Ectodermal cell (in vitro differentiated cells): ENCODE results near the gene ADAMTSL3.

Source experiments
- H3K27ac ChIP-seq: 2 replicates; pipeline ENCODE4 v1.7.0; 2013; ENCODE audit warnings: mild to moderate bottlenecking, low read depth, low read length; ENCODE audit not compliant: insufficient read depth, poor library complexity, severe bottlenecking
- H3K27me3 ChIP-seq: 2 replicates; pipeline ENCODE4 v1.7.0; 2013; ENCODE audit warnings: mild to moderate bottlenecking, low read length; ENCODE audit not compliant: insufficient read depth, control insufficient read depth, poor library complexity, severe bottlenecking
- H3K36me3 ChIP-seq: one replicate; pipeline ENCODE4 v1.7.0; 2013; ENCODE audit warnings: low read length; ENCODE audit not compliant: control insufficient read depth, insufficient read depth
- H3K4me1 ChIP-seq: one replicate; pipeline ENCODE4 v1.7.0; 2013; ENCODE audit warnings: low read length; ENCODE audit not compliant: control insufficient read depth, insufficient read depth
- H3K4me3 ChIP-seq: 2 replicates; pipeline ENCODE4 v1.7.0; 2013; ENCODE audit warnings: low read depth, low read length, control low read depth; ENCODE audit not compliant: insufficient read depth
- H3K9me3 ChIP-seq: 2 replicates; pipeline ENCODE4 v1.7.0; 2013; ENCODE audit warnings: mild to moderate bottlenecking, low read length, moderate library complexity; ENCODE audit not compliant: control insufficient read depth
- WGBS, 2 experiments: methylation state at CpG; one replicate each; pipeline ENCODE4 v1.1.7; 2013; ENCODE audit warnings: missing lambda C conversion rate in 2 of 2; 5-methylcytosine and 5-hydroxymethylcytosine counted together

ADAMTSL3 gene

DNA sequence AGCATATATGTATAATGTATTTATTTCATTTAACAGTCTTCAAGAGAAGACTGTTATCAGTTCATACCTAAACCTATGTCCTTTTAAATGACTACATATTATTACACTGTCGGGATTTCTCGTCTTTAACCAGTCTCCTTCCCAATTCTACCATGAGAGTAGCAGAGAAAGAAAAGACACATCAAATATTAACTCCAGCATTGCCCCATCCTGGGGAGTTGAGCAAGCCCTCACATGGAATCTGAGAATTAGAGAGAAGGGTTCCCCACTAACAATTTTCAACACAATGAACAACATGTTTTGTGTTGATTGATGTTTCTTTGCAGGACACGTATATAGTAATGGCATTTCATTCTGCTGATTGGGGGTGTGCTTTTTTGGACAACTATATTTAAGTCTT is 257.4 kb downstream of the ADAMTSL3 start:
- Histone ChIP-seq H3K36me3 (no peaks in the 10 kb centered on the region), H3K4me1 (no peaks in the 10 kb centered on the region), H3K27ac (no peak overlapping the region), H3K27me3 (no peaks in the 10 kb centered on the region), H3K9me3 (no peaks in the 10 kb centered on the region), H3K4me3 (no peak overlapping the region)
- 80 to 89% methylated on average over 3 of the region's 3 CpGs for WGBS, 2 experiments

DNA sequence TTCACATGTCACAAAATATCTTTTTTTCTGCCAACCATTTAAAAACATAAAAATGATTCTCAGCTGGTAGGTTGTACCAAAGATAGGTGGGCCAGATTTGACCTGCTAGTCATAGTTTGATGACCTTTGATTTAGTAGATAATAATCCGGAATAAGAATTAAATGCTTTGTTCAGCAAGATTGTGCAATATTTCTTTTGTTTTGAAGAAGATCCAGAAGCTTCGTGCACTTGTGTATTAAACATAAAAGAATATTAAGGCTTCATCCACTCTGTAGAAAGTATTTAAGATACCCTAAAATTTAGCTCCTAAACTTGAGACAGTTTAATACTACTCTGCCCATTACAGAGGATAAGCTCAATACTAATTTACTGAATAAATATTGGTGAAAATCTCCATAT is 258.4 kb downstream of the ADAMTSL3 start:
- H3K4me1 ChIP-seq, result no peaks in the 10 kb centered on the region
- 91 to 92% methylated on average over 2 of the region's 2 CpGs for WGBS, 2 experiments
- no peak overlapping the region for H3K4me3 ChIP-seq
- no peaks in the 10 kb centered on the region for H3K9me3 ChIP-seq
- no peak overlapping the region for H3K27ac ChIP-seq
- no peaks in the 10 kb centered on the region for H3K27me3 ChIP-seq
- no peaks in the 10 kb centered on the region for H3K36me3 ChIP-seq

DNA sequence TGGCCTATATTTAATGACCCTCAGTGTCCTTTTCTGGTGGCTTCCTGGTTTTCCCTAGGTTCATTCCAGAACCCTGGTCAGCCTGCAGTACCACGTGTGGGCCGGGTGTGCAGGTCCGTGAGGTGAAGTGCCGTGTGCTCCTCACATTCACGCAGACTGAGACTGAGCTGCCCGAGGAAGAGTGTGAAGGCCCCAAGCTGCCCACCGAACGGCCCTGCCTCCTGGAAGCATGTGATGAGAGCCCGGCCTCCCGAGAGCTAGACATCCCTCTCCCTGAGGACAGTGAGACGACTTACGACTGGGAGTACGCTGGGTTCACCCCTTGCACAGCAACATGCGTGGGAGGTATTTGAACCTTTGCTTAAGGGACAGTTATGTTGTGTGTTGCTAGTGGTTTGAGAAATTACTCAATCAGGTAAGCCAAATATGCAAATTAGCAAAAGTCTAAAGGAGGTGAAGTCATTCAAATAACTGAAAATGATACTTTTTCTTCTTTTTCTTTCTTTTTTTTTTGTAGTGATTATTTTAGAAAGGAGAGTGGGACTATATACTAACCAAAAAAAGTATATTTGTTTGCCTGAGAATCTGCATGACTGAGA is 259.2 kb downstream of the ADAMTSL3 start:
- no peak overlapping the region for H3K4me3 ChIP-seq
- no peaks in the 10 kb centered on the region for H3K36me3 ChIP-seq
- H3K27me3 ChIP-seq, result no peaks in the 10 kb centered on the region
- WGBS, 2 experiments, result 86 to 91% methylated on average over 14 of the region's 14 CpGs
- H3K27ac ChIP-seq, result no peak overlapping the region
- no peaks in the 10 kb centered on the region for H3K9me3 ChIP-seq
- no peaks in the 10 kb centered on the region for H3K4me1 ChIP-seq

DNA sequence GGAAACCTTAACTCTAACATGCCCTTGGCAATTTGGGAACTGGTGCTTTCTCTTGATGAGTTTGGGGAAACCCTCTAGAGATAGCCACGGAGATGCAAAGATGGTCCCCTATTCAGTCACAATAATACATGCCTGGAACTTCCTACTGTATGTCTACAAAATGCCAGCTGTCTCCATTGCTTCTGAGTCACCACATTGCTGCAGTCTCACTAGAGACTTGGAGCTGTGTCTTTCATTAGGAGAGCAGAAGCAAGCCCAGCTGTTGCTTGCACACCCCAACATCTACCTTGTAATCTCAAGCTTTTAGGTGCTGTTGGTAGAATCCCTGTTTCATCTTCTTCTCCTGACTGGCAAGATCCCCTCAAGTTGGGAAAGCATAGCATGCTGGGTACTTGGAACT is 261.0 kb downstream of the ADAMTSL3 start:
- Histone ChIP-seq H3K27me3 (no peaks in the 10 kb centered on the region), H3K36me3 (no peaks in the 10 kb centered on the region), H3K9me3 (no peaks in the 10 kb centered on the region), H3K27ac (no peak overlapping the region), H3K4me3 (no peak overlapping the region), H3K4me1 (no peaks in the 10 kb centered on the region)
- 81 to 88% methylated on average over 1 of the region's 1 CpG for WGBS, 2 experiments

DNA sequence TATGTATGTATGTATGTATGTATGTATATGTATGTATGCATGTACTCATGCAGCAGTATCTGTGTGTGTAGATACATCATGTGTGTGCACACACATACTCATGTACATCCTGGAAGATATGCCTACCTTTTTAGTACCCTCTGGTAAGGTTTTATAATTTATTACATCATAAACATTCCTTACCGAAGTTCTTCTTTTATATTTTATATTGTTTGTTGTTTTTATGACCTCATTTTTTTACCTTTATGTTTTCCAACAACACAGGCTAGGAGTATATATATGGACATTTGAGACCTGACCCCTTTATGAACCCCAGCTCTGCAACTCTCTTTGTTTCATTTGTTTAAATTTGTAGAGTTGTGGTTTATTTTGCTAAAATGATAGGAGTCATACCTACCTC is 263.5 kb downstream of the ADAMTSL3 start:
- H3K9me3 ChIP-seq, result no peaks in the 10 kb centered on the region
- H3K4me3 ChIP-seq, result no peak overlapping the region
- H3K27me3 ChIP-seq, result no peaks in the 10 kb centered on the region
- no peaks in the 10 kb centered on the region for H3K4me1 ChIP-seq
- no CpG with 5 or more reads among the region's 1 CpG for WGBS, 2 experiments
- no peaks in the 10 kb centered on the region for H3K36me3 ChIP-seq
- no peak overlapping the region for H3K27ac ChIP-seq

DNA sequence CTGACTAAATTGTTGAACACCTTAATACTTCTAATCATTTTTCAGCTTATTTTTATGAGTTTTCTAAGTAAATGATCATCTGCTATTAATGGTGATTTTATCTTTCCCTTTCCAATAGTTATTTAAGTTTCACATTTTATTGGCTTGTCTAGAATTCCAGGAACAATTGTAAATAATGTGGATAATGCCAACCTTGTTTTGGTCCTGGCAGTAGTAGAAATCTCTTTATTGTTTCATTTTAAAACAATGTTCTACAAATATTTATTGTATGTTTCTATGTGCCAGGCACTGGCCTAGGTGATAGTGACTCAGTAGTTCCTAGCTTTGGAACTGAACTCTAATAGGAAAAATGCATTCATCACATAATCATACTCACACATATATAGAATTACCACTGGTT is 264.1 kb downstream of the ADAMTSL3 start:
- Histone ChIP-seq H3K4me1 (no peaks in the 10 kb centered on the region), H3K36me3 (no peaks in the 10 kb centered on the region), H3K27ac (no peak overlapping the region), H3K9me3 (no peaks in the 10 kb centered on the region), H3K4me3 (no peak overlapping the region), H3K27me3 (no peaks in the 10 kb centered on the region)

DNA sequence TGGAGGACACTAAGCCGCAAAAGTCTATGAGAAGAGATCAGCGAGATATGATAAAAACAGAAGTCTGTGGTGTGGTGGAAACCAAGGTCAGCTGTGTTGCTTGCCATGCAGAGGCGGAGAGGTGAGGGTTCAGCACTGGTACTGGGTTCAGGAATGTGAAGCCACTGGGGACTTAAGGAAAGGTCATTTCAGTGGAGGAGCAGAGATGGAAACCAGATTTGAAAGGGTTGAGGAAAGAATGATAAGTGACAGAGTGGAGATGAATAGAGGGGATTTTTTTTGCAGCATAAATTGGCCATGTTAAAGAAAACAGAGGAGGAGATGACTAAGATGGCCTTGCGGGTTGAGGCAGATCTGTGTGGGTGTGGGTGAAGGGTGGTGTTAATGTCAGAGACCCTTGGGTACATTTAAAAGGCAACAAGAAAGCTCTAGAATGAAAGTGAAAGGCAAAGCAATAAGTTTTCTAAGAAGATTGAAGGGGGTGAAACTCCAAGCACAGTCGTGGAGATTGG is 265.5 kb downstream of the ADAMTSL3 start:
- 94 to 97% methylated on average over 5 of the region's 5 CpGs for WGBS, 2 experiments

DNA sequence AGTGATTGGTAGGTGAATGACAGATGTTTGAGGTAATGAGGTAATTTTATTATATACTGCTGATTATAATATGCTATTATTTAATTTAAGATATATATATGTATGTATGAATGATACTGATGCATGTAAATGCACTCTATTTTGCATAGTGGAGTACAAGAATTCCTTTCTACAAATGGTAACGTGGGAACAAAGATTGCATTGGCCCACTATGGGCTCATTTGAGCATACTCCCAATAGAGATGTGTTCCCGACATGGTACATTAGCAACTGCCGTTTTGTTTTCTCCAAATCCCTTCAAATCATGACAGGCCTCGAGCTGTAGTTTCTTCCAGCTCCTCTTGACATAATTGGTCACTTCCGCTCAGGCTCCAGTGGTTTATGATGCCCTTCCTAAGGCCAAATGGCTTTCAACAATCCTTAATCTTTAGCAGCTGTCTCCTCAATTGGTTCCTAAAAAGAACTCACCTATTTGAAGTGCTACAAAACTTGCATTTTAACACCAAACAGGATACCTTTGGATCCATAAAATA is 266.1 kb downstream of the ADAMTSL3 start:
- Histone ChIP-seq H3K9me3 (no peaks in the 10 kb centered on the region), H3K27ac (no peak overlapping the region), H3K27me3 (no peaks in the 10 kb centered on the region), H3K36me3 (no peaks in the 10 kb centered on the region), H3K4me1 (no peaks in the 10 kb centered on the region), H3K4me3 (no peak overlapping the region)
- WGBS, 2 experiments, result 89% methylated on average over 5 of the region's 5 CpGs

More for the DNA sequence above, 265.5 kb downstream of the ADAMTSL3 start:
- H3K27me3 ChIP-seq, result no peaks in the 10 kb centered on the region
- no peak overlapping the region for H3K4me3 ChIP-seq
- H3K4me1 ChIP-seq, result no peaks in the 10 kb centered on the region
- no peaks in the 10 kb centered on the region for H3K36me3 ChIP-seq
- no peaks in the 10 kb centered on the region for H3K9me3 ChIP-seq
- no peak overlapping the region for H3K27ac ChIP-seq

DNA sequence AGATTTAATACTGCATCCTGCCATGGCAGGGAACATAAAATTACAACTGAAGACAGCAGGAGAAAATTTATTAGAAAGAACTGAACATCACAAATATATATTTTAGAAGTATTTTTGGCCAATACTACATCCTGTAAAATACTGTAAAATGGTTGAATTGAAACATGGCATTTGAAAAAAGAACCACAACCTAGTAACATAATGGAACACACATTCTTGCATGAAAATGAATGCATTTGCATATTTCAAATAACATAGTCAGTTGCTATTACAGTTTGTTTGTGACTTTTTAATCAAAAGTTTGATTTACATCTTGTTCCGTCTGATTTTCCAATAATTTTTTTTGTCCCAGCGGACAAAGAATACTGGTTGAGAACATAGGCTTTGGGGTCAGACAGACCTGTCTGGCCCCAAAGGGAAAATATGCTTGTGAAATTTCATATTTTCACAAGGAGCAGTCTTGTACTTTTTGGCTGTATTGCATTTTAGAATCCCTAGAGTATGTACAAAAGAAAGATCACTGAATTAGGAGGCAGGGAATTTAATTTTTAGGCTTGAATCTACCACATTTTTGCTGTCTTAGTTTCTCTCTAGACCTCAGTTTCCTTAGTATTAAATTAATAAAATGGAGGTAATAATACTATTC is 268.8 kb downstream of the ADAMTSL3 start:
- WGBS, 2 experiments, result 87 to 97% methylated on average over 2 of the region's 2 CpGs
- no peaks in the 10 kb centered on the region for H3K9me3 ChIP-seq

DNA sequence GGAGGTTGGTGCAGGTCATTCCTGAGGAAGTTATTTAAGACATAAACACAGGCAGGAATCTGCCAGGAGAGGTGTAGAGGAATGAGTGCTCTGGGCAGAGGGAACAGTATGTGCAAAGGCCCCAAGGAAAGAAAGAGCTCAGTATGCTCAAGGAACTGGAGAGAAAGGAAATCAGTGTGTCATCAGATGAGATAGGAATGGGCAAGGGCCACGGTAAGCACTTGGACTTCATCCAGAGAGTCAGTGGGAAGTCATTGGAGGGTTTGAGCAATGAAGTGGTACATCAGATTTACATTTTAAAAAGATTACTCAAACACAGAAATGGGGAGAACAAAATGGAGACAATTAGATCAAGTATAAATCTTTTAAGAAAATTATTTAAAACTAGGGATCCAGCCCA is 272.2 kb downstream of the ADAMTSL3 start:
- H3K4me3 ChIP-seq, result no peak overlapping the region
- no peaks in the 10 kb centered on the region for H3K4me1 ChIP-seq
- H3K9me3 ChIP-seq, result no peaks in the 10 kb centered on the region
- no peak overlapping the region for H3K27ac ChIP-seq
- no peaks in the 10 kb centered on the region for H3K27me3 ChIP-seq
- no peaks in the 10 kb centered on the region for H3K36me3 ChIP-seq
- WGBS, 2 experiments, result 93 to 100% methylated on average over 1 of the region's 1 CpG

More for the DNA sequence above, 268.8 kb downstream of the ADAMTSL3 start:
- Histone ChIP-seq H3K27ac (no peak overlapping the region), H3K4me3 (no peak overlapping the region), H3K27me3 (no peaks in the 10 kb centered on the region), H3K36me3 (no peaks in the 10 kb centered on the region), H3K4me1 (no peaks in the 10 kb centered on the region)
